SW480 (cell line): ENCODE measurements around the gene MBD3L3.
"Not testable (repeated sequence)": the region's sequence is repeated elsewhere in the genome, so short reads cannot be mapped to it uniquely, and the experiment has no call there.

Experiments used
- DNase-seq: peaks from one replicate; pipeline ENCODE4 v3.0.0-alpha.2; 2016; ENCODE audit warnings: low spot score

Gene MBD3L3

GRCh38 chr19:7058576-7058975 lies at the start of gene MBD3L3:
Gene MBD3L3 (minus strand): TSS chr19:7058676. CDS start chr19:7058605, 71 bp downstream.
- DNase-seq: not testable (repeated sequence)

- DNase-seq: no peak
These were observed 48.5 kb upstream of the MBD3L3 start for GRCh38 chr19:7106711-7107657.

- no peak for DNase-seq
These were observed 46.4 kb upstream of the MBD3L3 start for GRCh38 chr19:7104747-7105447.

- no peak for DNase-seq
These were observed 43.2 kb upstream of the MBD3L3 start for GRCh38 chr19:7101498-7102253.

GRCh38 chr19:7099597-7099921 lies 41.1 kb upstream of the MBD3L3 start:
- DNase-seq: no peak

GRCh38 chr19:7098701-7099596 lies 40.5 kb upstream of the MBD3L3 start:
- DNase-seq: peak; percentile 91

GRCh38 chr19:7098096-7098495 lies 39.6 kb upstream of the MBD3L3 start:
- no peak for DNase-seq

GRCh38 chr19:7088999-7089398 lies 30.5 kb upstream of the MBD3L3 start:
- DNase-seq: no peak

- DNase-seq: no peak
These were observed 24.8 kb upstream of the MBD3L3 start for GRCh38 chr19:7083076-7083956.

GRCh38 chr19:7078008-7078407 lies 19.5 kb upstream of the MBD3L3 start:
- no peak for DNase-seq

GRCh38 chr19:7076151-7076550 lies 17.7 kb upstream of the MBD3L3 start:
- DNase-seq: no peak

- no peak for DNase-seq
These were observed 16.3 kb upstream of the MBD3L3 start for GRCh38 chr19:7074705-7075282.

- DNase-seq: no peak
These were observed 14.1 kb upstream of the MBD3L3 start for GRCh38 chr19:7072541-7072940.

GRCh38 chr19:7069904-7070226 lies 11.4 kb upstream of the MBD3L3 start:
- DNase-seq: no peak

- DNase-seq: peak; percentile 93
These were observed 10.8 kb upstream of the MBD3L3 start, which contains the start of gene ZNF557 for GRCh38 chr19:7069042-7069903. Gene ZNF557 (plus strand): TSS chr19:7069703. CDS start chr19:7075075, 5,372 bp downstream.

GRCh38 chr19:7068599-7068998 lies 10.1 kb upstream of the MBD3L3 start:
- DNase-seq: no peak

- DNase-seq: no peak
These were observed 9.2 kb upstream of the MBD3L3 start for GRCh38 chr19:7067716-7068115.

GRCh38 chr19:7067122-7067521 lies 8.6 kb upstream of the MBD3L3 start:
- DNase-seq: peak; percentile 18

GRCh38 chr19:7063764-7064418 lies 5.4 kb upstream of the MBD3L3 start:
- no peak for DNase-seq
